Uterus (tissue), 2 donors: ENCODE measurements around the gene TMEM164.

Experiments
- CTCF ChIP-seq, 4 experiments: fragments of 200-600 bp in 2 of 4; fragments of 450-650 bp in 2 of 4; sonication (generic) in 2 of 4; IDR thresholded peaks; one replicate each; pipeline ENCODE4 v1.5.1; 2016 to 2019; ENCODE audit warnings: antibody characterized with exemption in 4 of 4, mild to moderate bottlenecking in 2 of 4, moderate library complexity in 1 of 4
- POLR2A ChIP-seq, 2 donors: fragments of 450-650 bp; IDR thresholded peaks; one replicate each; pipeline ENCODE4 v1.6.1; 2016; ENCODE audit warnings: antibody characterized with exemption in 2 of 2, mild to moderate bottlenecking in 1 of 2, moderate library complexity in 1 of 2

- TF ChIP-seq CTCF (IDR thresholded peaks at IDR 0.05) = no peak
- TF ChIP-seq POLR2A (IDR thresholded peaks at IDR 0.05) = no peak
Observed at GRCh38 chrX:110159235-110159634, 156.3 kb downstream of the TMEM164 start.
